Upper lobe of right lung (tissue), 1 donor: ENCODE measurements around the gene ITGB7. TPM values are rescaled to one million over a fixed set of nuclear protein-coding genes. Genes with fewer than 3 reads are reported as not detected.

ENCODE experiments used
- ATAC-seq: fragments of 200-7000 bp; cut with Tn5 transposase; one replicate; pipeline ENCODE4 v1.9.1; 2020; ENCODE audit warnings: mild to moderate bottlenecking, moderate library complexity
- DNase-seq: peaks from one replicate; pipeline ENCODE4 v3.0.0-alpha.2; 2020
- H3K27ac ChIP-seq: fragments of 200-600 bp; one replicate; pipeline ENCODE4 v1.8.0; 2022
- H3K27me3 ChIP-seq: fragments of 200-600 bp; one replicate; pipeline ENCODE4 v1.8.0; 2022; ENCODE audit warnings: mild to moderate bottlenecking
- H3K36me3 ChIP-seq: fragments of 200-600 bp; one replicate; pipeline ENCODE4 v1.8.0; 2022
- H3K4me1 ChIP-seq: fragments of 200-600 bp; one replicate; pipeline ENCODE4 v1.8.0; 2022
- H3K4me3 ChIP-seq: fragments of 200-600 bp; one replicate; pipeline ENCODE4 v1.8.0; 2022; ENCODE audit warnings: mild to moderate bottlenecking
- H3K9me3 ChIP-seq: fragments of 200-600 bp; one replicate; pipeline ENCODE4 v1.8.0; 2022
- intact Hi-C: fragments of 100-400 bp; cut with DNase I; formaldehyde crosslinking; loops from one replicate; pipeline ENCODE4 v1.11.0; 2022
- total RNA-seq: library from RNA; stranded (reverse); fragmentation: NEBNext Ultra II Directional; extraction: Animal tissue kit (Norgen Biotek cat#: 25700); gene quantifications from one replicate; pipeline ENCODE4 v1.2.1, GENCODE V29; 2021
- TF ChIP-seq, protein P1 (sequence below): fragments of 200-600 bp; IDR thresholded peaks from one replicate; pipeline ENCODE4 v1.8.0; 2022; ENCODE audit warnings: antibody characterized with exemption
- donor health status: DM: no; HTN: yes; CAD: no; lungs with severe emphysema.

The ITGB7 gene
- total RNA-seq, 1 donor from 2014 or later, result 7.7 TPM

- Histone ChIP-seq H3K27ac (no peak overlapping the region), H3K9me3 (no peaks in the 10 kb centered on the region), H3K4me3 (no peak overlapping the region), H3K36me3 (peaks cover 66% of the 10 kb centered on the region), H3K4me1 (peaks cover 38% of the 10 kb centered on the region), H3K27me3 (no peaks in the 10 kb centered on the region)
- DNase-seq, result no peak
- intact Hi-C loops, result no loop called here
- TF ChIP-seq, protein P1, sequence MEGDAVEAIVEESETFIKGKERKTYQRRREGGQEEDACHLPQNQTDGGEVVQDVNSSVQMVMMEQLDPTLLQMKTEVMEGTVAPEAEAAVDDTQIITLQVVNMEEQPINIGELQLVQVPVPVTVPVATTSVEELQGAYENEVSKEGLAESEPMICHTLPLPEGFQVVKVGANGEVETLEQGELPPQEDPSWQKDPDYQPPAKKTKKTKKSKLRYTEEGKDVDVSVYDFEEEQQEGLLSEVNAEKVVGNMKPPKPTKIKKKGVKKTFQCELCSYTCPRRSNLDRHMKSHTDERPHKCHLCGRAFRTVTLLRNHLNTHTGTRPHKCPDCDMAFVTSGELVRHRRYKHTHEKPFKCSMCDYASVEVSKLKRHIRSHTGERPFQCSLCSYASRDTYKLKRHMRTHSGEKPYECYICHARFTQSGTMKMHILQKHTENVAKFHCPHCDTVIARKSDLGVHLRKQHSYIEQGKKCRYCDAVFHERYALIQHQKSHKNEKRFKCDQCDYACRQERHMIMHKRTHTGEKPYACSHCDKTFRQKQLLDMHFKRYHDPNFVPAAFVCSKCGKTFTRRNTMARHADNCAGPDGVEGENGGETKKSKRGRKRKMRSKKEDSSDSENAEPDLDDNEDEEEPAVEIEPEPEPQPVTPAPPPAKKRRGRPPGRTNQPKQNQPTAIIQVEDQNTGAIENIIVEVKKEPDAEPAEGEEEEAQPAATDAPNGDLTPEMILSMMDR, result no peak
- no peak for ATAC-seq
Measured at GRCh38 chr12:53185582-53186153, 21.4 kb downstream of the ITGB7 start.

GRCh38 chr12:53184828-53185227 is 22.2 kb downstream of the ITGB7 start:
- TF ChIP-seq, protein P1, result no peak
- no peaks in the 10 kb centered on the region for H3K27me3 ChIP-seq
- H3K4me3 ChIP-seq, result no peak overlapping the region
- H3K4me1 ChIP-seq, result peaks cover 32% of the 10 kb centered on the region
- intact Hi-C loops, result no loop called here
- no peak overlapping the region for H3K27ac ChIP-seq
- ATAC-seq (no peak), DNase-seq (no peak)
- H3K9me3 ChIP-seq, result no peaks in the 10 kb centered on the region
- peaks cover 66% of the 10 kb centered on the region for H3K36me3 ChIP-seq

GRCh38 chr12:53182903-53183302 is 24.1 kb downstream of the ITGB7 start:
- TF ChIP-seq, protein P1, result no peak
- no peaks in the 10 kb centered on the region for H3K27me3 ChIP-seq
- peaks cover 32% of the 10 kb centered on the region for H3K4me1 ChIP-seq
- peak; percentile 1 for ATAC-seq
- H3K27ac ChIP-seq, result no peak overlapping the region
- H3K36me3 ChIP-seq, result peaks cover 58% of the 10 kb centered on the region
- peak overlapping the region; percentile 2 for H3K4me3 ChIP-seq
- DNase-seq, result no peak
- intact Hi-C loops, result no loop called here
- no peaks in the 10 kb centered on the region for H3K9me3 ChIP-seq

- H3K4me3 ChIP-seq, result peak overlapping the region; percentile 74
Measured at GRCh38 chr12:53181935-53182334, 25.1 kb downstream of the ITGB7 start.

DNA sequence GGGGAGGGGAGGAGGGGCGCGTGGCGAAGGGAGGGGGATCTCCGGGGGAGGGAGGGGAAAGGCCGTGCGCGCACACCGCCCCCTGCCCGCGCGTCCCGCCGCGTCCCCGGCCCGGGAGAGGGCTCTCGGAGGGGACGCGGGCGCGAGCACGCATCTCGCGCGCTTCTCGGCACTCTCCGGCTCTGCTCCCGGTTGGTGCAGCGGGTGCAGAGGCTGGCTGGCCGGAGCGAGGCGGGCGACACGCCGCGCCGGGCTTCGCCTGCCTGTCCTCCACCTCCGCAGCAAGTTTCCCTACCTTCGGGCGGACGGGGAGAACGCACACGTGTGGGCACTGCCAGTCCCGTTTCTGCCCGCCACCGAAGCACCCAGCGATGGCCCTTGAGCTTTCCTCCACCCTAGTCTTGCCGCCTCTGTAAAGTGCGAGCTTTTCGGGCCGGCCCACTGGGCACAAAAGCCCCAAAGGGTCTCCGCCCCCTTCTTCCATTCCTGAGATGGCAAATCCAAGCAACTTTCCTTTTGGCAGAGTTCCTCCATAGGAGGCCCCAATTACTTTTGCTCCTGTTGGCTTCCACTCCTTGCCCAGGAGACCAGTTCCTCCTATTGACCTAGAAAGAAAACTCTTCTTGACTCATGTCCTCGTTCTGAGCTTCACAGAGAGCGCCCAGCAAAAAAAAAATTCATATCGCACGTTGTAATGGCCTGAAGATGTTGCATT is 26.0 kb downstream of the ITGB7 start:
- intact Hi-C loops, result no loop called here
- Histone ChIP-seq H3K9me3 (no peaks in the 10 kb centered on the region), H3K4me3 (peak overlapping the region; percentile 74), H3K27me3 (no peaks in the 10 kb centered on the region), H3K27ac (peak overlapping the region; percentile 93), H3K36me3 (peaks cover 40% of the 10 kb centered on the region), H3K4me1 (peaks cover 32% of the 10 kb centered on the region)
- TF ChIP-seq, protein P1, result no peak
- ATAC-seq, result peak; percentile 85
- peak; percentile 91 for DNase-seq

More at GRCh38 chr12:53181935-53182334, 25.1 kb downstream of the ITGB7 start:
- H3K9me3 ChIP-seq, result no peaks in the 10 kb centered on the region
- no peak overlapping the region for H3K27ac ChIP-seq
- intact Hi-C loops, result no loop called here
- ATAC-seq, result no peak
- H3K36me3 ChIP-seq, result peaks cover 49% of the 10 kb centered on the region
- no peak for DNase-seq
- TF ChIP-seq, protein P1, result no peak
- H3K27me3 ChIP-seq, result no peaks in the 10 kb centered on the region
- H3K4me1 ChIP-seq, result peaks cover 32% of the 10 kb centered on the region
